ENCODE results near the gene PRPS1L1.

PRPS1L1 gene

DNA sequence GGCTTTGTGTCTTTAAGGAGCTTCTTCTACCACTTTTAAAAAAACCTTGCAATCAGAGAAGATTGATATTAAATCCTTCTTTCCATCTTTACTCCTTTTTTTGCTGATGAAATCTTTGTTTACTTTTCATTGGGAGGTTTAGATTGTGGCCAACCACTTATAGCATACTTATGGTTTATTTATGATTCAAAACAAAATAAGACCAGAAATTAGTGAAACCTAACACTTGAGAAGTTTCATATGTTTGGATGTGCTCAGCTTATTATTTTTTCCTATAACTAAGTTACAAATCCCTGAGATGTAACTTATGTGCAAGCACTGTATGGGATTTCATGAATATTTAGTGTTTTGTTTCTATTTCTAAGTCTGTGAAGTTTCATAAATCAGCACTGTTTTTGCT, 13.5 kb upstream of the PRPS1L1 start:
- Histone ChIP-seq H3K4me3 (replicated peaks; ENCODE audit: low read depth, low read length) (no peak overlapping the region), H3K27me3 (replicated peaks; ENCODE audit: control insufficient read depth, insufficient read depth, low read length) (no peaks in the 10 kb centered on the region), H3K36me3 (ENCODE audit: control insufficient read depth, insufficient read depth, low read length) (no peaks in the 10 kb centered on the region)
- no peak for DNase-seq (ENCODE audit: extremely low read depth, insufficient read length)
- TF ChIP-seq, protein P1, sequence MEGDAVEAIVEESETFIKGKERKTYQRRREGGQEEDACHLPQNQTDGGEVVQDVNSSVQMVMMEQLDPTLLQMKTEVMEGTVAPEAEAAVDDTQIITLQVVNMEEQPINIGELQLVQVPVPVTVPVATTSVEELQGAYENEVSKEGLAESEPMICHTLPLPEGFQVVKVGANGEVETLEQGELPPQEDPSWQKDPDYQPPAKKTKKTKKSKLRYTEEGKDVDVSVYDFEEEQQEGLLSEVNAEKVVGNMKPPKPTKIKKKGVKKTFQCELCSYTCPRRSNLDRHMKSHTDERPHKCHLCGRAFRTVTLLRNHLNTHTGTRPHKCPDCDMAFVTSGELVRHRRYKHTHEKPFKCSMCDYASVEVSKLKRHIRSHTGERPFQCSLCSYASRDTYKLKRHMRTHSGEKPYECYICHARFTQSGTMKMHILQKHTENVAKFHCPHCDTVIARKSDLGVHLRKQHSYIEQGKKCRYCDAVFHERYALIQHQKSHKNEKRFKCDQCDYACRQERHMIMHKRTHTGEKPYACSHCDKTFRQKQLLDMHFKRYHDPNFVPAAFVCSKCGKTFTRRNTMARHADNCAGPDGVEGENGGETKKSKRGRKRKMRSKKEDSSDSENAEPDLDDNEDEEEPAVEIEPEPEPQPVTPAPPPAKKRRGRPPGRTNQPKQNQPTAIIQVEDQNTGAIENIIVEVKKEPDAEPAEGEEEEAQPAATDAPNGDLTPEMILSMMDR (IDR thresholded peaks at IDR 0.05; ENCODE audit: insufficient read depth, low read length, poor library complexity, severe bottlenecking): no peak

DNA sequence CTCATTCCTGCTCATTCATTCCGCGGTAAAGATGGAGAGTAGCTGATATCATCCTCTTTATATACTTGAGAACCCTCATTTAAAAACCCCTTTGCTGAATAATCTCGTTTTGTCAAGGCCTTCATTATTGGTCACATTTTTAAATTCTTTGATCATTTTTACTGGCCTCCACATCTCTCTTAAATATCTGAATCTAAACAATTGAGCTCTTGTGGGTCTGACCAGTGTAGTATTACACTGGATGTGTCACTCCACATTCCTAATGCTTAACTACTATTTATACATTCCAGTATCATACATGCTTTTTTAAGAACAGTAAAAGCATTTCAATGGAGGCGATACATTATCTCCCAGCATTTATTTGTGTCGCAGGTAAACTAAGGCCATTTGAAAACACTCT, 12.6 kb upstream of the PRPS1L1 start:
- TF ChIP-seq, protein P1 (IDR thresholded peaks at IDR 0.05; ENCODE audit: insufficient read depth, low read length, poor library complexity, severe bottlenecking): no peak
- H3K4me3 ChIP-seq (replicated peaks; ENCODE audit: low read depth, low read length): no peak overlapping the region
- H3K27me3 ChIP-seq (replicated peaks; ENCODE audit: control insufficient read depth, insufficient read depth, low read length): no peaks in the 10 kb centered on the region
- no peak for DNase-seq (ENCODE audit: extremely low read depth, insufficient read length)
- no peaks in the 10 kb centered on the region for H3K36me3 ChIP-seq (ENCODE audit: control insufficient read depth, insufficient read depth, low read length)

DNA sequence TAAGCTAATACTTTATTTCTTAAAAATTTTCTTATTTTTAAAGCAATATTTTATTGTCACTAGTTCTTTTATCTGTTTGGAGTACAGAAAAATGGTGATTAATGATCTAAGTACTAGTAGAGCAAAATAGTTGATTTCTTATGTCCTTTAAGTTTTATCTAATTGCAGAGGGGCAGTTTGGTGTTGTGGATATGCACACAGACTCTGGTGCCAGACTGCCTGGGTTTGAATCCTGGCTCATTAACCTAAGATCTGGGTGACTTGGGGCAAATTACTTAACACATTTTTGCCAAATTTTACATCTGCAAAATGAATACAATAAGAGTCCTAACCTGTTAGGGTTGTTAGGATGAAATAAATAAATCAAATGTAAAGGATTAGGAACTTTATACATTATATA, 10.7 kb upstream of the PRPS1L1 start:
- H3K4me3 ChIP-seq (replicated peaks; ENCODE audit: low read depth, low read length): no peak overlapping the region
- TF ChIP-seq, protein P1 (IDR thresholded peaks at IDR 0.05; ENCODE audit: insufficient read depth, low read length, poor library complexity, severe bottlenecking): no peak
- no peak for DNase-seq (ENCODE audit: extremely low read depth, insufficient read length)
- H3K36me3 ChIP-seq (ENCODE audit: control insufficient read depth, insufficient read depth, low read length): no peaks in the 10 kb centered on the region
- no peaks in the 10 kb centered on the region for H3K27me3 ChIP-seq (replicated peaks; ENCODE audit: control insufficient read depth, insufficient read depth, low read length)

DNA sequence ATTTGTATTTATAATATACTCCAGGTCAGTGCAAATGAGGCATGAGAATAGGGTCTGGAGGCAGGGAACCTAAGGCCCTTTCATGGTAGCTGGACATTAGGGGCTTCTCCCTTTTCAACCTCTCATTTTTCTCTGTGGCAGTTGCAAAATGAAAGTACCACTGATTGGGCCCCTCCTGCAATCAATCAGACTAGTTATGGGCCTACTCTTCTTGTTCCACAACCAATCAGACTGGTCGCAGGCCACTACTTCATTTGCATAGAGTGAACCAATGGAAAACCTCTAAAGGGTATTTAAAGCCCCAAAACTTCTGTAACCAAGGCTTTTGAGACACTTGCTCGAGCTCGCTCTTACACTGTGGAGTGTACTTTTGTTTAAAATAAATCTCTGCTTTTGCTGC, 10.0 kb upstream of the PRPS1L1 start:
- Histone ChIP-seq H3K36me3 (ENCODE audit: control insufficient read depth, insufficient read depth, low read length) (no peaks in the 10 kb centered on the region), H3K27me3 (replicated peaks; ENCODE audit: control insufficient read depth, insufficient read depth, low read length) (no peaks in the 10 kb centered on the region), H3K4me3 (replicated peaks; ENCODE audit: low read depth, low read length) (no peak overlapping the region)
- DNase-seq (ENCODE audit: extremely low read depth, insufficient read length): no peak
- TF ChIP-seq, protein P1 (IDR thresholded peaks at IDR 0.05; ENCODE audit: insufficient read depth, low read length, poor library complexity, severe bottlenecking): no peak

DNA sequence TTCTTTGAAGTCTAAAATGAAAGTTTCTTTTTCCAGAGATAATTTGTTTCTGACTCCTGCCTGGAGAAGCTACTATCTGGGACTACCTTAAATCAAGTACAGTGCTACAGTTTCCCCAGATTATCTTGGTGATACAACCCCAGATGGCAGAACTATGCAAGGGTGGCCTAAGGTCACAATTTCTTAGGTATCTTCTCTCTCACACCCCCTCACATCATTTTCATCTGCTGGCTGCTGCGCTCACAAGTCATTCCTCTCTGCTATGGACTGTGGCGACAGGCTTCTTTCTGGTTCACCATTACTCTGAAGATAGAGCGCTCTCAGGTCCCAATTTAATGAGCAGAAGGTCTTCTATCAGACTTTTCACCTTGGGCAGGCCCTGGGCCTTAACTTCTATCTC, 9.1 kb upstream of the PRPS1L1 start:
- DNase-seq (ENCODE audit: extremely low read depth, insufficient read length): no peak
- no peaks in the 10 kb centered on the region for H3K36me3 ChIP-seq (ENCODE audit: control insufficient read depth, insufficient read depth, low read length)
- TF ChIP-seq, protein P1 (IDR thresholded peaks at IDR 0.05; ENCODE audit: insufficient read depth, low read length, poor library complexity, severe bottlenecking): no peak
- no peak overlapping the region for H3K4me3 ChIP-seq (replicated peaks; ENCODE audit: low read depth, low read length)
- H3K27me3 ChIP-seq (replicated peaks; ENCODE audit: control insufficient read depth, insufficient read depth, low read length): no peaks in the 10 kb centered on the region

DNA sequence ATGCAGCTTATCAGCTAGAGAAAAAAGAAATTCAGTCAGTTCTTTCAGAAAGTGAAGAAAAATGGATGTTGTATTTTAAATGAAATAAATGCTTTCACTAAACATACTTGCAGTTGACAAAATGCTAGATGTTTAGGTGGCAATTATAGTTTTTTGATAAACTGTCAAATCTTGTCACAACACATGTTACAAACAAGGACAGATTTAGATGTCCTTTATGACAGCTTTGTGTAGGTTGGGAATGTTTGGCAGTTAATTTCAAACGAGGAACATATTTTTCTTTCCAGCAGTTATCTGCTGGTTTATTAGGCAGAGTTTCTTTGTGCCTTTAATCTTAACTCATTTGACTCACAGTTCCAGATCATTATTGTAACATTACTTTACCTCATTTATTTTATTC, 3.1 kb upstream of the PRPS1L1 start:
- TF ChIP-seq, protein P1 (IDR thresholded peaks at IDR 0.05; ENCODE audit: insufficient read depth, low read length, poor library complexity, severe bottlenecking): no peak
- no peak for DNase-seq (ENCODE audit: extremely low read depth, insufficient read length)
- no peaks in the 10 kb centered on the region for H3K27me3 ChIP-seq (replicated peaks; ENCODE audit: control insufficient read depth, insufficient read depth, low read length)
- no peak overlapping the region for H3K4me3 ChIP-seq (replicated peaks; ENCODE audit: low read depth, low read length)
- no peaks in the 10 kb centered on the region for H3K36me3 ChIP-seq (ENCODE audit: control insufficient read depth, insufficient read depth, low read length)

Measured in GM06990 (cell line).